DMS53 (cell line): ENCODE data around the gene LIMCH1.
"Not testable (repeated sequence)": the region's sequence is repeated elsewhere in the genome, so short reads cannot be mapped to it uniquely, and the experiment has no call there.

ENCODE experiments used
- DNase-seq: peaks from one replicate; lab custom pipeline; 2025; lab: John Stamatoyannopoulos, UW

Gene LIMCH1

GRCh38 chr4:41642746-41643145 lies 104.8 kb downstream of the LIMCH1 start:
- DNase-seq: not testable (repeated sequence)

GRCh38 chr4:41643331-41643730 lies 105.4 kb downstream of the LIMCH1 start:
- DNase-seq: no peak

- DNase-seq: no peak
These were observed 106.4 kb downstream of the LIMCH1 start for GRCh38 chr4:41644288-41644914.

GRCh38 chr4:41644915-41645295 lies 106.9 kb downstream of the LIMCH1 start:
- no peak for DNase-seq

- DNase-seq: no peak
These were observed 107.9 kb downstream of the LIMCH1 start for GRCh38 chr4:41645728-41646390.

- DNase-seq: no peak
These were observed 108.9 kb downstream of the LIMCH1 start for GRCh38 chr4:41646862-41647261.

- no peak for DNase-seq
These were observed 109.4 kb downstream of the LIMCH1 start for GRCh38 chr4:41647383-41647782.

GRCh38 chr4:41651150-41651549 lies 113.2 kb downstream of the LIMCH1 start:
- DNase-seq: not testable (repeated sequence)

- no peak for DNase-seq
These were observed 115.0 kb downstream of the LIMCH1 start for GRCh38 chr4:41652971-41653370.

GRCh38 chr4:41653523-41653922 lies 115.6 kb downstream of the LIMCH1 start:
- no peak for DNase-seq

- peak; percentile 55 for DNase-seq
These were observed 117.2 kb downstream of the LIMCH1 start for GRCh38 chr4:41655177-41655576.

- DNase-seq: no peak
These were observed 118.1 kb downstream of the LIMCH1 start for GRCh38 chr4:41656106-41656505.

GRCh38 chr4:41656572-41657520 lies 118.9 kb downstream of the LIMCH1 start:
- no peak for DNase-seq

- DNase-seq: peak; percentile 44
These were observed 119.6 kb downstream of the LIMCH1 start for GRCh38 chr4:41657561-41657960.

- DNase-seq: peak; percentile 89
These were observed 120.2 kb downstream of the LIMCH1 start for GRCh38 chr4:41658163-41658562.

GRCh38 chr4:41660352-41660751 lies 122.4 kb downstream of the LIMCH1 start:
- DNase-seq: peak; percentile 9

GRCh38 chr4:41661442-41662076 lies 123.6 kb downstream of the LIMCH1 start:
- DNase-seq: peak; percentile 75

GRCh38 chr4:41665636-41666207 lies 127.8 kb downstream of the LIMCH1 start:
- DNase-seq: no peak

GRCh38 chr4:41668024-41668423 lies 130.1 kb downstream of the LIMCH1 start:
- DNase-seq: no peak

GRCh38 chr4:41670530-41670929 lies 132.6 kb downstream of the LIMCH1 start:
- peak; percentile 42 for DNase-seq

- DNase-seq: peak; percentile 42
These were observed 133.0 kb downstream of the LIMCH1 start for GRCh38 chr4:41670982-41671381.
